ENCODE measurements around the gene NDUFAF5. TPM values are rescaled to one million over a fixed set of nuclear protein-coding genes. Genes with fewer than 3 reads are reported as not detected.
A peak's percentile ranks its signal among the peaks of the same experiment; 100 is the strongest.

Gene NDUFAF5
- total RNA-seq, 4 donors from 2014 or later, result 6.6 to 14.5 (median 10.4) TPM

- TF ChIP-seq CTCF (IDR thresholded peaks at IDR 0.05), result no peak
- no peak for DNase-seq
- peak overlapping the region in 3 of 4 donors; percentile 16 to 72 (median 71) for H3K27ac ChIP-seq
- H3K4me3 ChIP-seq, result no peak overlapping the region
- intact Hi-C loops (cut with DNase I), result no loop called here
- no peaks in the 10 kb centered on the region for H3K36me3 ChIP-seq
- peaks cover 0 to 17% (median 0%) of the 10 kb centered on the region in 3 donors for H3K4me1 ChIP-seq
- no peaks in the 10 kb centered on the region for H3K9me3 ChIP-seq
- H3K27me3 ChIP-seq, result no peaks in the 10 kb centered on the region
- 64 to 81% methylated on average over 2 of the region's 2 CpGs for WGBS, 2 donors
Observed at GRCh38 chr20:13865156-13865555, 80.3 kb downstream of the NDUFAF5 start.

- peak overlapping the region in 3 of 4 donors; percentile 16 to 86 (median 71) for H3K27ac ChIP-seq
- peaks cover 0 to 17% (median 0%) of the 10 kb centered on the region in 3 donors for H3K4me1 ChIP-seq
- no peaks in the 10 kb centered on the region for H3K27me3 ChIP-seq
- no peaks in the 10 kb centered on the region for H3K9me3 ChIP-seq
- no peak overlapping the region for H3K4me3 ChIP-seq
- intact Hi-C loops (cut with DNase I), result no loop called here
- no peaks in the 10 kb centered on the region for H3K36me3 ChIP-seq
- DNase-seq, result no peak
- 14 to 18% methylated on average over 5 of the region's 5 CpGs for WGBS, 2 donors
- TF ChIP-seq POLR2A (IDR thresholded peaks at IDR 0.05) (no peak), CTCF (IDR thresholded peaks at IDR 0.05) (no peak)
Observed at GRCh38 chr20:13865791-13866351, 81.0 kb downstream of the NDUFAF5 start.

- Histone ChIP-seq H3K9me3 (no peaks in the 10 kb centered on the region), H3K27ac (peak overlapping the region in 3 of 4 donors; percentile 53 to 86 (median 71)), H3K4me3 (no peak overlapping the region), H3K4me1 (peaks cover 0 to 17% (median 0%) of the 10 kb centered on the region in 3 donors), H3K36me3 (no peaks in the 10 kb centered on the region), H3K27me3 (no peaks in the 10 kb centered on the region)
- WGBS, 2 donors, result 38 to 49% methylated on average over 4 of the region's 4 CpGs
- no peak for DNase-seq
- TF ChIP-seq CTCF (IDR thresholded peaks at IDR 0.05), result no peak
- no peak for TF ChIP-seq POLR2A (IDR thresholded peaks at IDR 0.05)
- intact Hi-C loops (cut with DNase I), result no loop called here
Observed at GRCh38 chr20:13868331-13868730, 83.5 kb downstream of the NDUFAF5 start.

- no peaks in the 10 kb centered on the region for H3K36me3 ChIP-seq
- 57 to 66% methylated on average over 3 to 4 of the region's 4 CpGs for WGBS, 2 donors
- DNase-seq, result no peak
- no peaks in the 10 kb centered on the region for H3K9me3 ChIP-seq
- H3K27ac ChIP-seq, result no peak overlapping the region
- intact Hi-C loops (cut with DNase I), result no loop called here
- TF ChIP-seq POLR2A (IDR thresholded peaks at IDR 0.05) (no peak), CTCF (IDR thresholded peaks at IDR 0.05) (no peak)
- H3K4me3 ChIP-seq, result no peak overlapping the region
- H3K4me1 ChIP-seq, result peaks cover 0 to 14% (median 0%) of the 10 kb centered on the region in 3 donors
- H3K27me3 ChIP-seq, result no peaks in the 10 kb centered on the region
Observed at GRCh38 chr20:13870170-13870748, 85.4 kb downstream of the NDUFAF5 start.

Other genes starting within 250 kb of the NDUFAF5 start
- 10 to 100 TPM in 1 of 4 donors, 1 to 10 TPM in 3; 7.7 to 20.0 (median 8.7) TPM for gene TASP1, start 146.1 kb upstream of the NDUFAF5 start, total RNA-seq
- 10 to 100 TPM in 3 of 4 donors, 1 to 10 TPM in 1; 4.7 to 21.9 (median 11.2) TPM for gene ESF1, start 109 bp upstream of the NDUFAF5 start, total RNA-seq
- gene SEL1L2, start 205.6 kb downstream of the NDUFAF5 start, total RNA-seq, result not detected
- 1 to 10 TPM; 1.8 to 4.8 (median 2.9) TPM for gene MACROD2, start 210.5 kb downstream of the NDUFAF5 start, total RNA-seq

All from esophagus squamous epithelium (tissue), 5 donors.